GM18505 (cell line): ENCODE results near the gene LGR6.

Experiments used
- ATAC-seq: cut with Tn5 transposase; IDR thresholded peaks from one replicate; pipeline ENCODE4 v1.9.1; 2021; ENCODE audit not compliant: unreplicated experiment
- POLR2A ChIP-seq: IDR thresholded peaks from 4 replicates; pipeline ENCODE4 v1.6.1; 2011; ENCODE audit warnings: borderline replicate concordance; ENCODE audit not compliant: insufficient read depth, insufficient read length; ENCODE audit errors: extremely low read depth

Gene LGR6

GRCh38 chr1:202203238-202204039, 9.8 kb downstream of the LGR6 start:
- ATAC-seq, result no peak
- no peak for TF ChIP-seq POLR2A

DNA sequence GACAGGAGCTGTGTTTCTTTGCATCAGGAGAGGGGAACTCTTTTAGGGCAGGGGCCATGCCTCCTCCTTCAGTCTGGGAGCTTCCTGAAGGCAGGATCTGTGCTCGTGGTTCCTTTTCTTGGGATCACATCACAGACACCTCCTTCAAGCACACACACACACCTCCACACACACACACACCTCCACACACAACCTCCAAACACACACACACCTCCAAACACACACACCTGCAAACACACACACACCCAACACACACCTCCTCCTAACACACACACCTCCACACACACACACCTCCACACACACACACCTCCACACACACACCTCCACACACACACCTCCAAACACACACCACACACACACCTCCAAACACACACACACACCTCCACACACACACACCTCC, 10.5 kb downstream of the LGR6 start:
- no peak for TF ChIP-seq POLR2A
- no peak for ATAC-seq

- ATAC-seq, result no peak
- TF ChIP-seq POLR2A, result no peak
Observed at GRCh38 chr1:202205523-202206190, 12.1 kb downstream of the LGR6 start.

- ATAC-seq, result no peak
- TF ChIP-seq POLR2A, result no peak
Observed at GRCh38 chr1:202207292-202207691, 13.7 kb downstream of the LGR6 start.

DNA sequence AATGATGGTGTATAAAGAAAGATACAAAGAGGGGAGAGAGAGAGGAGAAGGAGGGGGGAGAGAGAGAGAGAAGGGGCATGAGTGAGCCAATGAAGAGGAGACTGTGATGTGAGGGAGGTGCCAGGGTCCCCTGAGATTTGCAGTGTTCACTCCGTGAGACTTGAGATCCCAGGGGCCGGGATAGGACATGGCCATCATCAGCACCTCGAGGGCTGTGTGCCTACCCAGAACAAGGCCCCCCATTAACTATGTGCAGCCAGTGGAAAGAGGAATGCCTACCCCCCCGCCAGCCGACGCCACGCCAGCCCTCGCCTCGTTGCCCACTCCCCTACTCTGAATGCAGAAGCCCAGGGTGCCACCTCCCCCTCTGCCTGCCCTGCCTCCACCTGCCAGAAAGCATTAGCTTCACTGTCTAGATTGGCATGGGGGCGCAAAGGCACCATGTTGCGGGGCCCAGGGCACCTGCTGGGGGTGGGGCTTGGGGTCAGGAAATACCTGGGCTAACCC, 14.8 kb downstream of the LGR6 start:
- TF ChIP-seq POLR2A, result no peak
- no peak for ATAC-seq

DNA sequence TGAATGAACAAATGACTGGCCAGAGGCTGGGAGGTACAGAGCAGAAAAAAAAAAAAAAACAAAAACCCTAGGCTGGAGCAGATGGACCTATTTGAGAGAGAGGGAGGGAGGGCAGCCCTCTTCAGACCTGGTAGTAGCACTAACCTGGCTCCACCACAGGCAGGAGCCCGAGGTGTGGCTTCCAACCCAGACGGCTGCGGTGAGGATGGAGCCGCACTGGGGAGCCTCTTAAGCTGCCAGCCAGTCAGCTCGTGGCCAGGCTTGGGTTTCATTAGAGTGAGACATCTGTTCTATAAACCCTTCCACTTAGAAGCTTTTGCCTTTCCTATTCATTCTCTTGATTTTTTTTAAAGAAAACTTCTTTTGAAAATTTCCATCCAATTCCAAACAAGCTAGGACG, 16.8 kb downstream of the LGR6 start:
- no peak for TF ChIP-seq POLR2A
- no peak for ATAC-seq

DNA sequence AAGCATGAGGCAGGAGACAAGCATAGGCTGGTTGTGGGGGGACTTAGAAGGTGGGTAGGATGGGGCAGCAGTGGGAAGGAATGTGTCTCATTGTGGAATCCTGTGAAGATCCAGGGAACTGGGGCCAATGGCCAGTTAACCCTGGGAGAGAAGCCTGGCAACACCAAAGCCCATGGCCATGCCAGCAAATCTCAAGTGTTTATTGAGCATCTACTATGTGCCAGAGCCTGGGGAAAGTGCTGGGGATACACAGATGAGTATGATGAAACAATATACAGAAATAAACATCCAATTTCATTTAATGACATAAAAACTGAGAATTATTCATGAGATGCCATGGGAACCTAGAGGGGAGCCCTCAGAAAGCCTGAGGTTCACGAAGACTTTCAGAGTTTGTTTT, 17.4 kb downstream of the LGR6 start:
- no peak for ATAC-seq
- TF ChIP-seq POLR2A, result no peak

DNA sequence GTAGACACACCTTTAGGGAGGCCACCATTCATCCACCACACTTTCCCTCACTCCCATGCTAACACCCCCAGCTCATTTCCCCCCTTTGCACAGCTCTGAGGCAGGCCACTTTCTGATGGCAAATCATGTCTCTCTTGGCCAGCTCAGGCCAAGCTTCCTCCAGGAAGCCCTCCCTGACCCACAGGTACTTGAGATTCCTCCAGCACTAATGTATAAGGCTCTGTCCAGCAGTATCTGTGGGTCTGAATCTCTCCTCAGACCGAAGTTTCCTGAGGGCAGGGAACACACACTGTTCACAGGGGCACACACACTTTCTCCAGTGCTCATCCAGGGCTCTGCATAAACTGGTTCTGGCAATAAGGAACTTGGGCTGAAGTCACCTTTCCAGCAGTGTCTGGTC, 19.2 kb downstream of the LGR6 start:
- TF ChIP-seq POLR2A, result no peak
- no peak for ATAC-seq

GRCh38 chr1:202213361-202214088, 19.9 kb downstream of the LGR6 start:
- no peak for TF ChIP-seq POLR2A
- no peak for ATAC-seq

GRCh38 chr1:202214089-202214843, 20.7 kb downstream of the LGR6 start:
- no peak for TF ChIP-seq POLR2A
- no peak for ATAC-seq

GRCh38 chr1:202215472-202216130, 22.0 kb downstream of the LGR6 start:
- no peak for TF ChIP-seq POLR2A
- ATAC-seq, result no peak

GRCh38 chr1:202216691-202217090, 23.1 kb downstream of the LGR6 start:
- no peak for TF ChIP-seq POLR2A
- ATAC-seq, result no peak
